H9 (cell line): ENCODE data around the gene POLR1C. TPM values are rescaled to one million over a fixed set of nuclear protein-coding genes. Genes with fewer than 3 reads are reported as not detected.

Source experiments
- DNase-seq: peaks from one replicate; pipeline ENCODE4 v3.0.0-alpha.2; 2017
- H2AFZ ChIP-seq: one replicate; pipeline ENCODE4 v1.6.1; 2013; ENCODE audit warnings: mild to moderate bottlenecking, low read length, control low read depth, moderate library complexity
- H2AK5ac ChIP-seq: 2 replicates; pipeline ENCODE4 v1.6.1; 2013; ENCODE audit warnings: low read length, control low read depth, mixed read lengths; ENCODE audit not compliant: insufficient read length
- H2BK120ac ChIP-seq: one replicate; pipeline ENCODE4 v1.6.1; 2013; ENCODE audit warnings: low read depth, mild to moderate bottlenecking, low read length, control low read depth, inconsistent platforms; ENCODE audit not compliant: poor library complexity, severe bottlenecking
- H2BK12ac ChIP-seq: 2 replicates; pipeline ENCODE4 v1.6.1; 2013; ENCODE audit warnings: low read length, control low read depth, mixed read lengths, low read depth; ENCODE audit not compliant: insufficient read length
- H2BK15ac ChIP-seq: 2 replicates; pipeline ENCODE4 v1.6.1; 2013; ENCODE audit warnings: low read depth, low read length, control low read depth
- H2BK20ac ChIP-seq: one replicate; pipeline ENCODE4 v1.6.1; 2013; ENCODE audit warnings: low read depth, mild to moderate bottlenecking, low read length, control low read depth, inconsistent platforms; ENCODE audit not compliant: poor library complexity, severe bottlenecking
- H2BK5ac ChIP-seq: 2 replicates; pipeline ENCODE4 v1.6.1; 2013; ENCODE audit warnings: low read length, control low read depth, mixed read lengths; ENCODE audit not compliant: insufficient read length
- H3K14ac ChIP-seq: 2 replicates; pipeline ENCODE4 v1.6.1; 2013; ENCODE audit warnings: low read length, control low read depth; ENCODE audit not compliant: insufficient read depth
- H3K18ac ChIP-seq: 2 replicates; pipeline ENCODE4 v1.6.1; 2013; ENCODE audit warnings: low read depth, mild to moderate bottlenecking, mixed read lengths, low read length, control low read depth; ENCODE audit not compliant: insufficient read length
- H3K23ac ChIP-seq: 2 replicates; pipeline ENCODE4 v1.6.1; 2013; ENCODE audit warnings: low read length, control low read depth, mixed read lengths, low read depth; ENCODE audit not compliant: insufficient read length
- H3K23me2 ChIP-seq: 2 replicates; pipeline ENCODE4 v1.6.1; 2013; ENCODE audit warnings: low read depth, mild to moderate bottlenecking, mixed read lengths, low read length, control low read depth; ENCODE audit not compliant: insufficient read length, poor library complexity, severe bottlenecking
- H3K27ac ChIP-seq: 2 replicates; pipeline ENCODE4 v1.5.1; 2013; ENCODE audit warnings: low read length, control low read depth, mixed read lengths, low read depth; ENCODE audit not compliant: insufficient read length
- H3K27me3 ChIP-seq: 2 replicates; pipeline ENCODE4 v1.6.1; 2013; ENCODE audit warnings: low read length, control low read depth, inconsistent platforms; ENCODE audit not compliant: insufficient read depth
- H3K4ac ChIP-seq: 2 replicates; pipeline ENCODE4 v1.6.1; 2013; ENCODE audit warnings: low read depth, mild to moderate bottlenecking, control low read depth, inconsistent platforms, low read length, moderate library complexity
- H3K4me1 ChIP-seq: 2 replicates; pipeline ENCODE4 v1.6.1; 2013; ENCODE audit warnings: low read length, control low read depth, inconsistent platforms; ENCODE audit not compliant: insufficient read depth
- H3K4me2 ChIP-seq: 2 replicates; pipeline ENCODE4 v1.6.1; 2013; ENCODE audit warnings: low read length, control low read depth, mixed read lengths; ENCODE audit not compliant: insufficient read length, insufficient read depth
- H3K56ac ChIP-seq: 2 replicates; pipeline ENCODE4 v1.6.1; 2013; ENCODE audit warnings: low read depth, mild to moderate bottlenecking, mixed read lengths, low read length, control low read depth; ENCODE audit not compliant: insufficient read length
- H3K79me1 ChIP-seq: 2 replicates; pipeline ENCODE4 v1.6.1; 2013; ENCODE audit warnings: low read depth, mild to moderate bottlenecking, moderate library complexity, low read length, control low read depth, inconsistent platforms; ENCODE audit not compliant: insufficient read depth, poor library complexity, severe bottlenecking
- H3K79me2 ChIP-seq: 2 replicates; pipeline ENCODE4 v1.6.1; 2013; ENCODE audit warnings: low read length, control low read depth, inconsistent platforms; ENCODE audit not compliant: insufficient read depth
- H3K9ac ChIP-seq: 2 replicates; pipeline ENCODE4 v1.6.1; 2013; ENCODE audit warnings: low read length, control low read depth, mixed read lengths; ENCODE audit not compliant: insufficient read length; ENCODE audit errors: extremely low read depth
- H3K9me3 ChIP-seq: one replicate; pipeline ENCODE4 v1.6.1; 2013; ENCODE audit warnings: low read depth, low read length, inconsistent platforms; ENCODE audit not compliant: control insufficient read depth
- H3T11ph ChIP-seq: one replicate; pipeline ENCODE4 v1.6.1; 2013; ENCODE audit warnings: mild to moderate bottlenecking, low read length, control low read depth, inconsistent platforms
- H4K20me1 ChIP-seq: one replicate; pipeline ENCODE4 v1.6.1; 2013; ENCODE audit not compliant: control insufficient read depth, insufficient read length, insufficient read depth
- H4K5ac ChIP-seq: 2 replicates; pipeline ENCODE4 v1.6.1; 2013; ENCODE audit warnings: low read depth, mild to moderate bottlenecking, mixed read lengths, low read length, control low read depth; ENCODE audit not compliant: insufficient read length
- H4K8ac ChIP-seq: replicated peaks from 2 replicates; pipeline ENCODE4 v1.6.1; 2013; ENCODE audit warnings: low read length, control low read depth, mixed read lengths, low read depth; ENCODE audit not compliant: insufficient read length
- H4K91ac ChIP-seq: 2 replicates; pipeline ENCODE4 v1.6.1; 2013; ENCODE audit warnings: low read depth, mild to moderate bottlenecking, moderate library complexity, mixed read lengths, low read length, control low read depth; ENCODE audit not compliant: insufficient read length
- H3K27ac Mint-ChIP-seq, 3 experiments: 2 replicates in 2 of 3; 3 replicates in 1 of 3; pipeline ENCODE4 v1.8.0; 2020 to 2021; ENCODE audit warnings: mixed read lengths in 3 of 3, mild to moderate bottlenecking in 1 of 3, moderate library complexity in 1 of 3
- H3K27me3 Mint-ChIP-seq: 2 replicates; pipeline ENCODE4 v1.8.0; 2021; ENCODE audit warnings: low read depth, mild to moderate bottlenecking, moderate library complexity, mixed read lengths
- H3K36me3 Mint-ChIP-seq, 3 experiments: 2 replicates in 2 of 3; 3 replicates in 1 of 3; pipeline ENCODE4 v1.8.0; 2020 to 2021; ENCODE audit warnings: low read depth in 3 of 3, mixed read lengths in 3 of 3; ENCODE audit not compliant: insufficient read depth in 1 of 3
- H3K4me1 Mint-ChIP-seq, 2 experiments: 2 replicates each; pipeline ENCODE4 v1.8.0; 2020; ENCODE audit warnings: mixed read lengths in 2 of 2
- H3K4me3 Mint-ChIP-seq, 2 experiments: 2 replicates in 1 of 2; 3 replicates in 1 of 2; pipeline ENCODE4 v1.8.0; 2020 to 2021; ENCODE audit warnings: mild to moderate bottlenecking in 2 of 2, mixed read lengths in 2 of 2, moderate library complexity in 1 of 2
- H3K9me3 Mint-ChIP-seq, 2 experiments: 2 replicates in 1 of 2; 3 replicates in 1 of 2; pipeline ENCODE4 v1.8.0; 2020; ENCODE audit warnings: mild to moderate bottlenecking in 2 of 2, mixed read lengths in 2 of 2, moderate library complexity in 1 of 2
- WGBS: extraction: QIAGEN DNeasy Blood & Tissue Kit; methylation state at CpG from one replicate; pipeline ENCODE4 v1.1.7; 2013; ENCODE audit warnings: missing lambda C conversion rate, low lambda C conversion rate, mixed read lengths; ENCODE audit not compliant: insufficient read length; ENCODE audit errors: extremely low coverage; 5-methylcytosine and 5-hydroxymethylcytosine counted together
- total RNA-seq: library from RNA; stranded (reverse); gene quantifications from 2 replicates; pipeline ENCODE4 v1.2.1, GENCODE V29; 2021
- TF ChIP-seq, protein P1 (sequence below): fragments of 200-600 bp; sonication (generic); conservative IDR thresholded peaks from 3 replicates; pipeline ENCODE4 v1.8.0; 2021; ENCODE audit warnings: antibody characterized with exemption, mild to moderate bottlenecking

POLR1C gene
- total RNA-seq, 1 experiment from 2014 or later = 75.8 TPM

DNA sequence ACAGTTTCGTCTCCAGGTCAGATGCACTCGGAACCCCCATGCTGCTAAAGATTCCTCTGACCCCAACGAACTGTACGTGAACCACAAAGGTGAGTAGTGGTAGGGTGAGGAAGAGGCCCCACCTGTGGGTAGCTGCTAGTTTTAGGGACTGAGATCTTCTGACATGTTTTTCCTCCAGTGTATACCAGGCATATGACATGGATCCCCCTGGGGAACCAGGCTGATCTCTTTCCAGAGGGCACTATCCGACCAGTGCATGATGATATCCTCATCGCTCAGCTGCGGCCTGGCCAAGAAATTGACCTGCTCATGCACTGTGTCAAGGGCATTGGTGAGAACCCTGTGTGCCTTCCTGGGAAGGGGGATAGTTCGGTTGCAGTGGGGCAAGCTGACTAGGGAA lies 3.2 kb downstream of the POLR1C start:
- Histone ChIP-seq H3K9ac (no peak overlapping the region), H2BK12ac (no peak overlapping the region), H3K27ac (no peak overlapping the region), H2AK5ac (no peak overlapping the region), H3K4me2 (no peak overlapping the region), H2AFZ (no peak overlapping the region), H3K79me2 (peaks cover 17% of the 10 kb centered on the region; the same call in 1 of the 2 replicates), H2BK20ac (no peak overlapping the region), H3K56ac (no peak overlapping the region), H3K14ac (no peak overlapping the region), H3K23me2 (peaks cover 9% of the 10 kb centered on the region), H3K9me3 (no peaks in the 10 kb centered on the region), H2BK120ac (no peak overlapping the region), H4K8ac (no peak overlapping the region), H4K5ac (no peak overlapping the region), H3K79me1 (peaks cover 13% of the 10 kb centered on the region), H3K4ac (no peak overlapping the region), H4K91ac (no peak overlapping the region), H3T11ph (no peak overlapping the region), H2BK5ac (no peak overlapping the region), H2BK15ac (no peak overlapping the region), H4K20me1 (no peaks in the 10 kb centered on the region), H3K18ac (no peak overlapping the region), H3K23ac (no peak overlapping the region), H3K27me3 (no peaks in the 10 kb centered on the region), H3K4me1 (no peaks in the 10 kb centered on the region)
- H3K27ac Mint-ChIP-seq = no peak overlapping the region
- no peaks in the 10 kb centered on the region for H3K9me3 Mint-ChIP-seq
- TF ChIP-seq, protein P1, sequence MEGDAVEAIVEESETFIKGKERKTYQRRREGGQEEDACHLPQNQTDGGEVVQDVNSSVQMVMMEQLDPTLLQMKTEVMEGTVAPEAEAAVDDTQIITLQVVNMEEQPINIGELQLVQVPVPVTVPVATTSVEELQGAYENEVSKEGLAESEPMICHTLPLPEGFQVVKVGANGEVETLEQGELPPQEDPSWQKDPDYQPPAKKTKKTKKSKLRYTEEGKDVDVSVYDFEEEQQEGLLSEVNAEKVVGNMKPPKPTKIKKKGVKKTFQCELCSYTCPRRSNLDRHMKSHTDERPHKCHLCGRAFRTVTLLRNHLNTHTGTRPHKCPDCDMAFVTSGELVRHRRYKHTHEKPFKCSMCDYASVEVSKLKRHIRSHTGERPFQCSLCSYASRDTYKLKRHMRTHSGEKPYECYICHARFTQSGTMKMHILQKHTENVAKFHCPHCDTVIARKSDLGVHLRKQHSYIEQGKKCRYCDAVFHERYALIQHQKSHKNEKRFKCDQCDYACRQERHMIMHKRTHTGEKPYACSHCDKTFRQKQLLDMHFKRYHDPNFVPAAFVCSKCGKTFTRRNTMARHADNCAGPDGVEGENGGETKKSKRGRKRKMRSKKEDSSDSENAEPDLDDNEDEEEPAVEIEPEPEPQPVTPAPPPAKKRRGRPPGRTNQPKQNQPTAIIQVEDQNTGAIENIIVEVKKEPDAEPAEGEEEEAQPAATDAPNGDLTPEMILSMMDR = no peak
- WGBS = no CpG with 5 or more reads among the region's 8 CpGs
- no peak overlapping the region for H3K4me3 Mint-ChIP-seq
- H3K36me3 Mint-ChIP-seq = peaks cover 14 to 46% (median 38%) of the 10 kb centered on the region in 3 experiments
- DNase-seq = no peak
- no peaks in the 10 kb centered on the region for H3K27me3 Mint-ChIP-seq
- H3K4me1 Mint-ChIP-seq = peaks cover 11% of the 10 kb centered on the region in 2 experiments
